Measurements from ENCODE around the gene PLA2G12A. TPM values are rescaled to one million over a fixed set of nuclear protein-coding genes. Genes with fewer than 3 reads are reported as not detected.

Gene PLA2G12A
- total and polyA plus RNA-seq, 9 of the 15 experiments (the other 6 are each of a cell fraction or from before 2014, with no cell fraction given), result 24.2 to 226 (median 80.5) TPM

- TF ChIP-seq ZBTB33 (CRISPR knock-in tag; IDR thresholded peaks at IDR 0.05) (no peak), SP1 (CRISPR knock-in tag; IDR thresholded peaks at IDR 0.05) (peak; percentile 40), POLR2B (IDR thresholded peaks at IDR 0.05; ENCODE audit: low read depth, partially characterized antibody) (no peak), ZNF23 (CRISPR knock-in tag; IDR thresholded peaks at IDR 0.05) (no peak), TEAD1 (CRISPR knock-in tag; IDR thresholded peaks at IDR 0.05) (no peak), ERF (CRISPR knock-in tag; IDR thresholded peaks at IDR 0.05) (no peak), ZNF184 (CRISPR knock-in tag; IDR thresholded peaks at IDR 0.05) (no peak), MCM5 (IDR thresholded peaks at IDR 0.05; ENCODE audit: low read depth) (no peak), NR3C1 (CRISPR knock-in tag; IDR thresholded peaks at IDR 0.05) (no peak), BMI1 (IDR thresholded peaks at IDR 0.05; ENCODE audit: low read length) (no peak), ZBTB12 (CRISPR knock-in tag; IDR thresholded peaks at IDR 0.05) (peak; percentile 56; the same call in 1 of the 2 replicates), ZFP91 (CRISPR knock-in tag; IDR thresholded peaks at IDR 0.05) (no peak), RBM22 (IDR thresholded peaks at IDR 0.05; ENCODE audit: low read depth, low read length, poor library complexity, severe bottlenecking) (no peak), TBL1XR1 (IDR thresholded peaks at IDR 0.05; ENCODE audit: low read length in 2 of 2) (no peak), C11orf30 (IDR thresholded peaks at IDR 0.05; ENCODE audit: low read depth) (no peak), YBX1 (IDR thresholded peaks at IDR 0.05) (no peak), RB1 (IDR thresholded peaks at IDR 0.05; ENCODE audit: low read depth) (no peak), GATAD2A (IDR thresholded peaks at IDR 0.05) (no peak), CXXC5 (CRISPR knock-in tag; IDR thresholded peaks at IDR 0.05) (0 out of 2 replicates have a peak, but pooled peaks have one; percentile 27), ZNF12 (CRISPR knock-in tag; IDR thresholded peaks at IDR 0.05) (0 out of 2 replicates have a peak, but pooled peaks have one; percentile 78), ZFX (CRISPR knock-in tag; IDR thresholded peaks at IDR 0.05) (no peak; the same call in 1 of the 2 replicates), COPS2 (conservative IDR thresholded peaks at IDR 0.05) (no peak), RFX1 (IDR thresholded peaks at IDR 0.05) (no peak), XRCC4 (IDR thresholded peaks at IDR 0.05; ENCODE audit: extremely low read depth, insufficient read depth, insufficient read length) (no peak), TAF9B (IDR thresholded peaks at IDR 0.05; ENCODE audit: partially characterized antibody) (no peak)
These were observed 1.0 kb upstream of the PLA2G12A start (continued) for GRCh38 chr4:109730619-109731545.

Data from K562 (cell line).